Vagina (tissue), 2 donors: ENCODE results near the gene TRNT1. TPM values are rescaled to one million over a fixed set of nuclear protein-coding genes. Genes with fewer than 3 reads are reported as not detected.

Experiments used
- DNase-seq, 2 donors: peaks; one replicate each; pipeline ENCODE4 v3.0.0-alpha.2; 2017; ENCODE audit errors: extremely low spot score in 2 of 2
- H3K27ac ChIP-seq: fragments of 200-600 bp; sonication (generic); one replicate; pipeline ENCODE4 v1.5.1; 2019
- H3K27me3 ChIP-seq: fragments of 200-600 bp; sonication (generic); one replicate; pipeline ENCODE4 v1.5.1; 2019
- H3K36me3 ChIP-seq, 2 donors: fragments of 200-600 bp; sonication (generic); one replicate each; pipeline ENCODE4 v1.5.1; 2017 to 2019
- H3K4me1 ChIP-seq: fragments of 200-600 bp; sonication (generic); one replicate; pipeline ENCODE4 v1.5.1; 2019
- H3K4me3 ChIP-seq, 2 donors: fragments of 200-600 bp; sonication (generic); 1 replicate in 1 of 2; 2 replicates in 1 of 2; pipeline ENCODE4 v1.5.1; 2016 to 2019
- H3K9me3 ChIP-seq: fragments of 200-600 bp; sonication (generic); one replicate; pipeline ENCODE4 v1.5.1; 2019
- CTCF ChIP-seq, 3 experiments: fragments of 450-650 bp in 2 of 3; fragments of 200-600 bp in 1 of 3; sonication (generic) in 1 of 3; IDR thresholded peaks; one replicate each; pipeline ENCODE4 v1.5.1; 2017 to 2019; ENCODE audit warnings: antibody characterized with exemption in 3 of 3, mild to moderate bottlenecking in 2 of 3, moderate library complexity in 2 of 3
- POLR2A ChIP-seq, 2 donors: fragments of 450-650 bp; IDR thresholded peaks; one replicate each; pipeline ENCODE4 v1.6.1; 2017; ENCODE audit warnings: antibody characterized with exemption in 2 of 2, mild to moderate bottlenecking in 2 of 2, moderate library complexity in 2 of 2
- POLR2AphosphoS5 ChIP-seq, 2 donors: sonication (generic); formaldehyde crosslinking; IDR thresholded peaks; one replicate each; pipeline ENCODE4 v1.9.0; 2017; ENCODE audit warnings: antibody characterized with exemption in 2 of 2, mild to moderate bottlenecking in 2 of 2, low read depth in 1 of 2; ENCODE audit not compliant: insufficient read depth in 1 of 2
- intact Hi-C: fragments of 100-400 bp; cut with DNase I; formaldehyde crosslinking; loops from one replicate; pipeline ENCODE4 v1.15.1; 2023
- total RNA-seq: library from RNA; depleted of rRNA; stranded (reverse); fragments of >200 nt; gene quantifications from one replicate; pipeline ENCODE4 v1.2.3, GENCODE V29; 2016

The TRNT1 gene
- total RNA-seq, 1 donor from 2014 or later = 12.8 TPM

GRCh38 chr3:3110749-3111361 is 15.9 kb upstream of the TRNT1 start:
- Histone ChIP-seq H3K4me3 (no peak overlapping the region), H3K36me3 (no peaks in the 10 kb centered on the region), H3K27me3 (no peaks in the 10 kb centered on the region), H3K4me1 (no peaks in the 10 kb centered on the region), H3K27ac (no peak overlapping the region), H3K9me3 (no peaks in the 10 kb centered on the region)
- intact Hi-C loops = no loop called here
- no peak for TF ChIP-seq POLR2A (IDR thresholded peaks at IDR 0.05)
- no peak for TF ChIP-seq POLR2AphosphoS5 (IDR thresholded peaks at IDR 0.05; ENCODE audit: insufficient read depth in 1 of 2, low read depth in 1 of 2)
- no peak for TF ChIP-seq CTCF (IDR thresholded peaks at IDR 0.05)
- no peak for DNase-seq

- intact Hi-C loops = no loop called here
- Histone ChIP-seq H3K27me3 (no peaks in the 10 kb centered on the region), H3K4me1 (no peaks in the 10 kb centered on the region), H3K9me3 (no peaks in the 10 kb centered on the region), H3K36me3 (no peaks in the 10 kb centered on the region), H3K4me3 (no peak overlapping the region), H3K27ac (no peak overlapping the region)
- TF ChIP-seq POLR2A (IDR thresholded peaks at IDR 0.05) = no peak
- TF ChIP-seq CTCF (IDR thresholded peaks at IDR 0.05) = no peak
- TF ChIP-seq POLR2AphosphoS5 (IDR thresholded peaks at IDR 0.05; ENCODE audit: insufficient read depth in 1 of 2, low read depth in 1 of 2) = no peak
- DNase-seq = no peak
Measured at GRCh38 chr3:3113042-3113709, 13.6 kb upstream of the TRNT1 start.

GRCh38 chr3:3117651-3118050 is 9.1 kb upstream of the TRNT1 start:
- Histone ChIP-seq H3K27ac (no peak overlapping the region), H3K9me3 (no peaks in the 10 kb centered on the region), H3K4me3 (no peak overlapping the region), H3K36me3 (no peaks in the 10 kb centered on the region), H3K4me1 (no peaks in the 10 kb centered on the region), H3K27me3 (no peaks in the 10 kb centered on the region)
- intact Hi-C loops = no loop called here
- DNase-seq = no peak
- TF ChIP-seq POLR2A (IDR thresholded peaks at IDR 0.05) (no peak), POLR2AphosphoS5 (IDR thresholded peaks at IDR 0.05; ENCODE audit: insufficient read depth in 1 of 2, low read depth in 1 of 2) (no peak), CTCF (IDR thresholded peaks at IDR 0.05) (no peak)

- H3K4me3 ChIP-seq = no peak overlapping the region
- H3K36me3 ChIP-seq = no peaks in the 10 kb centered on the region
- no peak for DNase-seq
- no peaks in the 10 kb centered on the region for H3K4me1 ChIP-seq
- H3K27ac ChIP-seq = no peak overlapping the region
- no peaks in the 10 kb centered on the region for H3K9me3 ChIP-seq
- no peak for TF ChIP-seq POLR2A (IDR thresholded peaks at IDR 0.05)
- no peak for TF ChIP-seq POLR2AphosphoS5 (IDR thresholded peaks at IDR 0.05; ENCODE audit: insufficient read depth in 1 of 2, low read depth in 1 of 2)
- no peak for TF ChIP-seq CTCF (IDR thresholded peaks at IDR 0.05)
- no peaks in the 10 kb centered on the region for H3K27me3 ChIP-seq
- intact Hi-C loops = no loop called here
Measured at GRCh38 chr3:3119393-3119851, 7.3 kb upstream of the TRNT1 start.

- H3K27me3 ChIP-seq = no peaks in the 10 kb centered on the region
- H3K4me3 ChIP-seq = peak overlapping the region; percentile 66 to 81
- H3K9me3 ChIP-seq = no peaks in the 10 kb centered on the region
- TF ChIP-seq CTCF (IDR thresholded peaks at IDR 0.05) (no peak), POLR2A (IDR thresholded peaks at IDR 0.05) (no peak), POLR2AphosphoS5 (IDR thresholded peaks at IDR 0.05; ENCODE audit: insufficient read depth in 1 of 2, low read depth in 1 of 2) (no peak)
- no peak for DNase-seq
- H3K27ac ChIP-seq = peak overlapping the region; percentile 64
- peaks cover 0 to 20% of the 10 kb centered on the region in 2 donors for H3K36me3 ChIP-seq
- peaks cover 40% of the 10 kb centered on the region for H3K4me1 ChIP-seq
- intact Hi-C loops = no loop called here
Measured at GRCh38 chr3:3125977-3126376, 763 bp upstream of the TRNT1 start.
